K562 (cell line): ENCODE measurements around the gene UBE2L3. TPM values are rescaled to one million over a fixed set of nuclear protein-coding genes. Genes with fewer than 3 reads are reported as not detected.
A peak's percentile ranks its signal among the peaks of the same experiment; 100 is the strongest.

ENCODE experiments used
- ELK1 ChIP-seq: sonication (generic); formaldehyde crosslinking; IDR thresholded peaks from 2 replicates; pipeline ENCODE4 v1.8.1; 2022; ENCODE audit warnings: missing genetic modification reagents
- EP300 ChIP-seq: IDR thresholded peaks from 2 replicates; pipeline ENCODE4 v1.6.1; 2012; ENCODE audit warnings: low read length, improper control_type of control experiment
- FOXK2 ChIP-seq, 2 experiments: fragments of 450-650 bp; IDR thresholded peaks in 1 of 2; conservative IDR thresholded peaks in 1 of 2; 2 replicates each; pipeline ENCODE4 v1.6.1; 2016; ENCODE audit warnings: low read depth in 2 of 2, mild to moderate bottlenecking in 1 of 2
- FOXP4 ChIP-seq: sonication (generic); formaldehyde crosslinking; IDR thresholded peaks from 2 replicates; pipeline ENCODE4 v1.8.0; 2022; ENCODE audit warnings: mild to moderate bottlenecking, missing genetic modification reagents, borderline replicate concordance
- KDM2B ChIP-seq: fragments of 250-450 bp; sonication (Bioruptor Pico); IDR thresholded peaks from 2 replicates; pipeline ENCODE4 v1.8.0; 2021; ENCODE audit warnings: mild to moderate bottlenecking, moderate library complexity
- MAFF ChIP-seq: IDR thresholded peaks from 2 replicates; pipeline ENCODE4 v1.6.1; 2012; ENCODE audit warnings: low read length, improper control_type of control experiment
- NCOA4 ChIP-seq: fragments of 450-650 bp; IDR thresholded peaks from 2 replicates; pipeline ENCODE4 v1.6.1; 2018; ENCODE audit warnings: mild to moderate bottlenecking; ENCODE audit not compliant: partially characterized antibody
- TCF15 ChIP-seq: fragments of 250-450 bp; sonication (Bioruptor Pico); IDR thresholded peaks from 2 replicates; pipeline ENCODE4 v1.8.0; 2022; ENCODE audit warnings: moderate library complexity, mild to moderate bottlenecking, inconsistent platforms
- ZNF217 ChIP-seq: sonication (generic); formaldehyde crosslinking; IDR thresholded peaks from 2 replicates; pipeline ENCODE4 v1.8.0; 2022; ENCODE audit warnings: mild to moderate bottlenecking, missing genetic modification reagents
- ZNF318 ChIP-seq, 2 experiments: fragments of 450-650 bp; IDR thresholded peaks; 2 replicates each; pipeline ENCODE4 v1.6.1; 2016; ENCODE audit warnings: mild to moderate bottlenecking in 2 of 2, borderline replicate concordance in 1 of 2, low read depth in 1 of 2, moderate library complexity in 1 of 2
- ZNF76 ChIP-seq: fragments of 250-450 bp; sonication (Bioruptor Pico); IDR thresholded peaks from 2 replicates; pipeline ENCODE4 v1.4.0; 2020; ENCODE audit warnings: mild to moderate bottlenecking, moderate library complexity, borderline replicate concordance
- polyA plus RNA-seq, 8 experiments: library from polyadenylated mRNA; depleted of rRNA in 4 of 8; stranded (reverse) in 5 of 8; unstranded in 3 of 8; fragments of >200 nt; fragmentation: Nextera tagmentation in 2 of 8; fragmentation: Illumina TruSeq in 1 of 8; extraction: Ambion mirVana in 2 of 8; extraction: Trizol in 1 of 8; gene quantifications; 2 replicates each; pipeline versions ENCODE4 v1.2.1 to v1.2.3, GENCODE V29; 2011 to 2014; ENCODE audit warnings: inconsistent platforms in 1 of 8, missing spikeins in 1 of 8
- total RNA-seq, 7 experiments: library from RNA; depleted of rRNA in 6 of 7; stranded (reverse); fragments of >200 nt in 6 of 7; fragmentation: Illumina TruSeq in 2 of 7; extraction: Trizol in 2 of 7; gene quantifications; 2 replicates each; pipeline versions ENCODE4 v1.2.1 to v1.2.3, GENCODE V29; 2011 to 2021; ENCODE audit warnings: low replicate concordance in 1 of 7

The UBE2L3 gene
- total and polyA plus RNA-seq, 9 of the 15 experiments (the other 6 are each of a cell fraction or from before 2014, with no cell fraction given), result 215 to 625 (median 285) TPM

- TF ChIP-seq FOXK2 (conservative IDR thresholded peaks at IDR 0.05 in 1 of 2, IDR thresholded peaks at IDR 0.05 in 1 of 2; ENCODE audit: low read depth in 2 of 2), result no peak
- TF ChIP-seq ELK1, result no peak
- TF ChIP-seq ZNF217 (CRISPR knock-in tag), result no peak
- no peak for TF ChIP-seq KDM2B
- TF ChIP-seq ZNF76 (CRISPR knock-in tag), result no peak
- no peak for TF ChIP-seq NCOA4
- 0 out of 2 replicates have a peak, but pooled peaks have one; percentile 12 for TF ChIP-seq EP300
- no peak for TF ChIP-seq TCF15 (CRISPR knock-in tag)
- no peak for TF ChIP-seq FOXP4
- TF ChIP-seq ZNF318 (IDR thresholded peaks at IDR 0.05; ENCODE audit: borderline replicate concordance in 1 of 2, low read depth in 1 of 2), result no peak
- no peak for TF ChIP-seq MAFF
Observed at GRCh38 chr22:21650280-21650679, 82.8 kb downstream of the UBE2L3 start (continued).
